IMR-90 (cell line): ENCODE data around the gene FIBCD1. TPM values are rescaled to one million over a fixed set of nuclear protein-coding genes. Genes with fewer than 3 reads are reported as not detected.
A peak's percentile ranks its signal among the peaks of the same experiment; 100 is the strongest.

ENCODE experiments used
- ATAC-seq: fragments of 200-7000 bp; cut with Tn5 transposase; 2 replicates; pipeline ENCODE4 v1.9.1; 2020; ENCODE audit warnings: low read depth, mild to moderate bottlenecking, moderate library complexity
- BruUV-seq: library from RNA; stranded (reverse); fragments of 400-500 nt; replicated peaks from 2 replicates; lab custom pipeline; 2021; lab: Mats Ljungman, UMichigan
- CTCF ChIA-PET: fragments of 300-600 bp; formaldehyde crosslinking; extraction: SDS; loops from one replicate; lab custom pipeline; 2021; ENCODE audit warnings: antibody characterized with exemption; lab: Yijun Ruan, JAX
- POLR2A ChIA-PET: fragments of 300-600 bp; sonication (Branson Sonifier 250); formaldehyde crosslinking; loops from one replicate; lab custom pipeline; 2022; ENCODE audit warnings: antibody characterized with exemption; ENCODE audit not compliant: unreplicated experiment; lab: Charles Lee
- DNase-seq: peaks from one replicate; pipeline ENCODE4 v3.0.0; 2013
- H2AFZ ChIP-seq: replicated peaks from 2 replicates; pipeline ENCODE3; 2013; ENCODE audit warnings: low read length, mild to moderate bottlenecking; ENCODE audit not compliant: poor library complexity
- H2AK5ac ChIP-seq: 2 replicates; pipeline ENCODE4 v1.6.1; 2013; ENCODE audit warnings: low read depth, low read length, inconsistent platforms
- H2AK9ac ChIP-seq: replicated peaks from 2 replicates; pipeline ENCODE3; 2013; ENCODE audit warnings: mild to moderate bottlenecking, low read depth, low read length, moderate library complexity; ENCODE audit not compliant: poor library complexity
- H2BK120ac ChIP-seq: 2 replicates; pipeline ENCODE4 v1.6.1; 2013; ENCODE audit warnings: low read depth, low read length, inconsistent platforms
- H2BK15ac ChIP-seq: 3 replicates; pipeline ENCODE4 v1.6.1; 2013; ENCODE audit warnings: low read depth, low read length, inconsistent platforms
- H2BK20ac ChIP-seq: 2 replicates; pipeline ENCODE4 v1.6.1; 2013; ENCODE audit warnings: low read depth, mild to moderate bottlenecking, inconsistent platforms, low read length, moderate library complexity
- H2BK5ac ChIP-seq: 2 replicates; pipeline ENCODE4 v1.6.1; 2013; ENCODE audit warnings: mild to moderate bottlenecking, low read depth, low read length, inconsistent platforms; ENCODE audit not compliant: poor library complexity, severe bottlenecking
- H3K14ac ChIP-seq: replicated peaks from 2 replicates; pipeline ENCODE4 v1.6.1; 2013; ENCODE audit warnings: low read depth, low read length, inconsistent platforms
- H3K18ac ChIP-seq: 2 replicates; pipeline ENCODE4 v1.6.1; 2013; ENCODE audit warnings: low read depth, low read length, control low read depth
- H3K23ac ChIP-seq: 2 replicates; pipeline ENCODE4 v1.6.1; 2013; ENCODE audit warnings: low read depth, low read length, inconsistent platforms
- H3K27ac ChIP-seq: 2 replicates; pipeline ENCODE4 v1.5.1; 2013; ENCODE audit warnings: mild to moderate bottlenecking, control low read depth, low read length; ENCODE audit not compliant: insufficient read depth
- H3K27me3 ChIP-seq: 2 replicates; pipeline ENCODE4 v1.6.1; 2013; ENCODE audit warnings: low read length; ENCODE audit not compliant: control insufficient read depth, insufficient read depth
- H3K36me3 ChIP-seq: 2 replicates; pipeline ENCODE4 v1.6.1; 2013; ENCODE audit warnings: low read length, mixed read lengths; ENCODE audit not compliant: control insufficient read depth, insufficient read depth
- H3K4ac ChIP-seq: 2 replicates; pipeline ENCODE4 v1.6.1; 2013; ENCODE audit warnings: low read depth, low read length, inconsistent platforms
- H3K4me1 ChIP-seq: 2 replicates; pipeline ENCODE4 v1.6.1; 2013; ENCODE audit warnings: low read length, mixed read lengths; ENCODE audit not compliant: control insufficient read depth, insufficient read depth
- H3K4me2 ChIP-seq: 2 replicates; pipeline ENCODE4 v1.6.1; 2013; ENCODE audit warnings: low read depth, mild to moderate bottlenecking, control low read depth, low read length, moderate library complexity
- H3K4me3 ChIP-seq: 2 replicates; pipeline ENCODE4 v1.5.1; 2013; ENCODE audit warnings: low read depth, mild to moderate bottlenecking, control low read depth, low read length, moderate library complexity; ENCODE audit not compliant: insufficient read depth
- H3K56ac ChIP-seq: 2 replicates; pipeline ENCODE4 v1.6.1; 2013; ENCODE audit warnings: low read length, inconsistent platforms; ENCODE audit not compliant: insufficient read depth; ENCODE audit errors: extremely low read depth
- H3K79me1 ChIP-seq, 2 experiments: 2 replicates each; pipeline ENCODE4 v1.6.1; 2013; ENCODE audit warnings: low read length in 2 of 2, inconsistent platforms in 1 of 2, low read depth in 1 of 2
- H3K9ac ChIP-seq: 2 replicates; pipeline ENCODE4 v1.6.1; 2013; ENCODE audit warnings: low read depth, low read length, control low read depth
- H3K9me1 ChIP-seq: 2 replicates; pipeline ENCODE4 v1.6.1; 2013; ENCODE audit warnings: low read length, inconsistent platforms; ENCODE audit not compliant: insufficient read depth
- H3K9me3 ChIP-seq: 2 replicates; pipeline ENCODE4 v1.6.1; 2013; ENCODE audit warnings: low read length; ENCODE audit not compliant: control insufficient read depth, insufficient read depth
- H4K20me1 ChIP-seq: 2 replicates; pipeline ENCODE4 v1.6.1; 2013; ENCODE audit warnings: low read length, inconsistent platforms; ENCODE audit not compliant: insufficient read depth
- H4K5ac ChIP-seq: 2 replicates; pipeline ENCODE4 v1.6.1; 2013; ENCODE audit warnings: mild to moderate bottlenecking, low read depth, low read length, control low read depth
- H4K8ac ChIP-seq, 2 experiments: 2 replicates each; pipeline ENCODE4 v1.6.1; 2013; ENCODE audit warnings: low read depth in 2 of 2, low read length in 2 of 2, control low read depth in 1 of 2, inconsistent platforms in 1 of 2
- H4K91ac ChIP-seq: 2 replicates; pipeline ENCODE4 v1.6.1; 2013; ENCODE audit warnings: low read depth, low read length, inconsistent platforms; ENCODE audit not compliant: insufficient read depth
- BHLHE40 ChIP-seq: fragments of 150-350 bp; IDR thresholded peaks from 2 replicates; pipeline ENCODE4 v1.6.1; 2016; ENCODE audit warnings: mild to moderate bottlenecking, low read depth, low read length
- CEBPB ChIP-seq: IDR thresholded peaks from 2 replicates; pipeline ENCODE4 v1.6.1; 2012; ENCODE audit warnings: low read depth, low read length, improper control_type of control experiment
- CHD1 ChIP-seq: IDR thresholded peaks from 2 replicates; pipeline ENCODE4 v1.6.1; 2012; ENCODE audit warnings: low read depth, low read length, improper control_type of control experiment
- CTCF ChIP-seq: conservative IDR thresholded peaks from 2 replicates; pipeline ENCODE4 v1.5.1; 2012; ENCODE audit warnings: mild to moderate bottlenecking, low read depth, low read length, improper control_type of control experiment
- FOS ChIP-seq: fragments of 150-350 bp; IDR thresholded peaks from 2 replicates; pipeline ENCODE4 v1.6.1; 2016; ENCODE audit warnings: low read depth, low read length
- MAZ ChIP-seq: IDR thresholded peaks from 2 replicates; pipeline ENCODE4 v1.6.1; 2012; ENCODE audit warnings: low read depth, mild to moderate bottlenecking, low read length, improper control_type of control experiment, moderate library complexity, borderline replicate concordance
- NFE2L2 ChIP-seq: fragments of 150-350 bp; IDR thresholded peaks from 2 replicates; pipeline ENCODE4 v1.6.1; 2016; ENCODE audit warnings: low read depth, mild to moderate bottlenecking, low read length
- POLR2A ChIP-seq: IDR thresholded peaks from 2 replicates; pipeline ENCODE4 v1.6.1; 2012; ENCODE audit warnings: mild to moderate bottlenecking, low read depth, low read length
- RAD21 ChIP-seq: IDR thresholded peaks from 2 replicates; pipeline ENCODE4 v1.6.1; 2012; ENCODE audit warnings: low read length, improper control_type of control experiment
- RCOR1 ChIP-seq: IDR thresholded peaks from 2 replicates; pipeline ENCODE4 v1.6.1; 2012; ENCODE audit warnings: mild to moderate bottlenecking, low read length, improper control_type of control experiment; ENCODE audit not compliant: insufficient replicate concordance
- RFX5 ChIP-seq: IDR thresholded peaks from 2 replicates; pipeline ENCODE4 v1.8.0; 2012; ENCODE audit warnings: low read depth, mild to moderate bottlenecking, low read length, moderate library complexity
- SMC3 ChIP-seq: fragments of 150-350 bp; IDR thresholded peaks from 2 replicates; pipeline ENCODE4 v1.6.1; 2016; ENCODE audit warnings: low read depth, mild to moderate bottlenecking, antibody characterized with exemption, low read length, moderate library complexity
- USF2 ChIP-seq: fragments of 150-350 bp; IDR thresholded peaks from 2 replicates; pipeline ENCODE4 v1.6.1; 2017; ENCODE audit warnings: mild to moderate bottlenecking, antibody characterized with exemption, low read length, low read depth
- WGBS, 2 experiments: methylation state at CpG; one replicate each; pipeline versions ENCODE4 v1.1.5 to v1.1.7; 2013; ENCODE audit warnings: missing lambda C conversion rate in 2 of 2; ENCODE audit not compliant: insufficient read length in 1 of 2; ENCODE audit errors: extremely low coverage in 2 of 2; 5-methylcytosine and 5-hydroxymethylcytosine counted together
- dilution Hi-C: fragments of 300-500 bp; cut with HindIII; formaldehyde crosslinking; loops from one replicate; pipeline ENCODE4 v1.14.3; 2018; ENCODE audit warnings: low sequenced_read_pairs; ENCODE audit not compliant: unreplicated experiment
- in situ Hi-C: fragments of 300-500 bp; cut with MboI; formaldehyde crosslinking; loops from 3 replicates; pipeline ENCODE4 v1.14.3; 2019; ENCODE audit warnings: low sequenced_read_pairs, inconsistent platforms, mixed read lengths
- intact Hi-C: fragments of 100-400 bp; cut with micrococcal nuclease; formaldehyde crosslinking; loops from 2 replicates; pipeline ENCODE4 v1.10.0; 2022
- polyA plus RNA-seq, 3 experiments: library from polyadenylated mRNA; depleted of rRNA; stranded (reverse); fragments of >200 nt; gene quantifications; 2 replicates each; pipeline ENCODE4 v1.2.3, GENCODE V29; 2012; ENCODE audit warnings: low replicate concordance in 1 of 3
- total RNA-seq: library from RNA; depleted of rRNA; stranded (reverse); fragments of >200 nt; gene quantifications from 2 replicates; pipeline ENCODE4 v1.2.3, GENCODE V29; 2012
- TF ChIP-seq, protein P1 (sequence below): fragments of 150-350 bp; IDR thresholded peaks from 2 replicates; pipeline ENCODE4 v1.6.1; 2016; ENCODE audit warnings: low read depth, mild to moderate bottlenecking, low read length, moderate library complexity, borderline replicate concordance

FIBCD1 gene
- total and polyA plus RNA-seq, 2 of the 4 experiments (the other 2 are of a cell fraction), result 1.1 to 10.1 TPM

- H2AFZ ChIP-seq, result no peak overlapping the region
- ATAC-seq (no peak), DNase-seq (no peak)
- no TSS peak for BruUV-seq
- H2BK120ac ChIP-seq, result no peak overlapping the region
- H2BK20ac ChIP-seq, result no peak overlapping the region
- H3K14ac ChIP-seq, result no peak overlapping the region
- H3K27ac ChIP-seq, result no peak overlapping the region
- POLR2A ChIA-PET, result no interaction called here
- in situ Hi-C loops (no loop called here), intact Hi-C loops (no loop called here), dilution Hi-C loops (no loop called here)
- peaks cover 6% of the 10 kb centered on the region; the same call in 1 of the 2 replicates for H3K9me1 ChIP-seq
- no peak overlapping the region for H2BK15ac ChIP-seq
- peaks cover 13% of the 10 kb centered on the region for H3K4me1 ChIP-seq
- H3K4me2 ChIP-seq, result no peak overlapping the region
- H3K27me3 ChIP-seq, result no peaks in the 10 kb centered on the region
- TF ChIP-seq POLR2A, result no peak
- no peak for TF ChIP-seq CHD1
- TF ChIP-seq SMC3, result no peak
- no peak for TF ChIP-seq NFE2L2
- TF ChIP-seq USF2, result no peak
- TF ChIP-seq, protein P1, sequence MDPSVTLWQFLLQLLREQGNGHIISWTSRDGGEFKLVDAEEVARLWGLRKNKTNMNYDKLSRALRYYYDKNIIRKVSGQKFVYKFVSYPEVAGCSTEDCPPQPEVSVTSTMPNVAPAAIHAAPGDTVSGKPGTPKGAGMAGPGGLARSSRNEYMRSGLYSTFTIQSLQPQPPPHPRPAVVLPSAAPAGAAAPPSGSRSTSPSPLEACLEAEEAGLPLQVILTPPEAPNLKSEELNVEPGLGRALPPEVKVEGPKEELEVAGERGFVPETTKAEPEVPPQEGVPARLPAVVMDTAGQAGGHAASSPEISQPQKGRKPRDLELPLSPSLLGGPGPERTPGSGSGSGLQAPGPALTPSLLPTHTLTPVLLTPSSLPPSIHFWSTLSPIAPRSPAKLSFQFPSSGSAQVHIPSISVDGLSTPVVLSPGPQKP, result no peak
- TF ChIP-seq FOS, result no peak
- TF ChIP-seq CEBPB, result no peak
- no peak for TF ChIP-seq RCOR1
- TF ChIP-seq RFX5, result no peak
- TF ChIP-seq MAZ, result no peak
- TF ChIP-seq RAD21, result no peak
- TF ChIP-seq BHLHE40, result no peak
- no peak for TF ChIP-seq CTCF
- H3K36me3 ChIP-seq, result no peaks in the 10 kb centered on the region
- H3K23ac ChIP-seq, result no peak overlapping the region
- peak overlapping the region; percentile 67 for H2AK9ac ChIP-seq
- no peaks in the 10 kb centered on the region for H4K20me1 ChIP-seq
- no peak overlapping the region for H4K91ac ChIP-seq
- CTCF ChIA-PET, result no interaction called here
- no peak overlapping the region for H3K9ac ChIP-seq
- no peaks in the 10 kb centered on the region for H3K9me3 ChIP-seq
- no peak overlapping the region for H3K18ac ChIP-seq
- peak overlapping the region; percentile 79; the same call in 1 of the 2 replicates for H2AK5ac ChIP-seq
- WGBS, 2 experiments, result 96% methylated on average over 4 of the region's 10 CpGs; no CpG with 5 or more reads in 1 of the 2 experiments
- H3K56ac ChIP-seq, result no peak overlapping the region
- no peaks in the 10 kb centered on the region for H3K79me1 ChIP-seq
- H4K8ac ChIP-seq, result no peak overlapping the region
- no peak overlapping the region for H3K4me3 ChIP-seq
- no peak overlapping the region for H2BK5ac ChIP-seq
- H3K4ac ChIP-seq, result no peak overlapping the region
- H4K5ac ChIP-seq, result no peak overlapping the region
Observed at GRCh38 chr9:130924448-130924788, 14.6 kb downstream of the FIBCD1 start.
